GM19240 (cell line): ENCODE measurements around the gene SAMHD1.
"Not testable (repeated sequence)": the region's sequence is repeated elsewhere in the genome, so short reads cannot be mapped to it uniquely, and the experiment has no call there.

Experiments used
- DNase-seq: peaks from one replicate; pipeline ENCODE4 v3.0.0; 2011; ENCODE audit warnings: low spot score; ENCODE audit not compliant: insufficient read length

The SAMHD1 gene

DNA sequence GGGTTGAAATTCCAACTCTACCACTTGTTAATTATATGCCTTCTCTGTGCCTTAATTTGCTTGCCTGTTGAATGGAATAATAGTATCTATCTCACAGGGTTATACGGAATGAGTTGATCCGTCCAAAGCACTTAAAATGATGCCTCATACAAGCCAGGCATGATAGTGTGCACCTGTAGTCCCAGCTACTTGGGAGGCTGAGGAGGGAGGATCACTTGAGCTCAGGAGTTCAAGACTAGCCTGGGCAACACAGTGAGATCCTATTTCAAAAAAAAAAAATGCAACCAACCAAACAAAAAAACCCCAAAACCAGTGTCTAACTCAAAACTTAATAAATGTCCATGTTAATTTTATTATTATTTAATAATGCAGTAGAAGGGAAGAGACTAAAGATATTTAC, 35.3 kb downstream of the SAMHD1 start:
- DNase-seq, result no peak

DNA sequence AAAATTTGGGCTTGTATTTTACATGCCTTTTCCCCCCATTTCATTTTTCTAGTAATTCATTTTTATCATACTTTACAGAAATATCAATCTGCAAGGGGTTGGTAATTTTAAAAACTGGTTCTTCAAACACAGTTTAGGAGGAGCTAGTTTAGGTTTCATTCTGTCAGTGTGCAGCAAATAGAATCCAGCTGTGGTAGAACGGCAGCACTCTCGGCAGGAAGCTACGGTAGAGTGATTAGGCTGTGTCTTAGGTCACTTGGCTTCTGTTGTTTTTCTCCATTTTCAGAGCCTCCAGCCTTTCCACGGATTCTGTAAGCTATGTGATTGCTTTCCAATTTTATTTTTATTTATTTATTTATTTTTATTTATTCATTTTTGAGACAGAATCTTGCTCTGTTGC, 42.9 kb downstream of the SAMHD1 start:
- DNase-seq, result no peak

DNA sequence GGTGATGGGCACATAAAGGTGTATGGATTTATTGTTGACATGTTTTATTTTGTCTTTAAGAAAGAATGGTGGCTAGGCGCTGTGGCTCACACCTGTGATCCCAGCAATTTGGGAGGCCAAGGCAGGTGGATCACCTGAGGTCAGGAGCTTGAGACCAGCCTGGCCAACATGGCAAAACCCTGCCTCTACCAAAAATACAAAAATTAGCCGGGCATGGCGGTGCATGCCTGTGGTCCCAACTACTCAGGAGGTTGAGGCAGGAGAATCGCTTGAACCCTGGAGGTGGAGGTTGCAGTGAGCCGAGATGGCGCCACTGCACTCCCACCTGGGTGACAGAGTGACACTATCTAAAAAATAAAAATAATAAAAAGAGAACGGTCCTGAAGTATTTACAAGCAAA, 45.4 kb downstream of the SAMHD1 start:
- not testable (repeated sequence) for DNase-seq

DNA sequence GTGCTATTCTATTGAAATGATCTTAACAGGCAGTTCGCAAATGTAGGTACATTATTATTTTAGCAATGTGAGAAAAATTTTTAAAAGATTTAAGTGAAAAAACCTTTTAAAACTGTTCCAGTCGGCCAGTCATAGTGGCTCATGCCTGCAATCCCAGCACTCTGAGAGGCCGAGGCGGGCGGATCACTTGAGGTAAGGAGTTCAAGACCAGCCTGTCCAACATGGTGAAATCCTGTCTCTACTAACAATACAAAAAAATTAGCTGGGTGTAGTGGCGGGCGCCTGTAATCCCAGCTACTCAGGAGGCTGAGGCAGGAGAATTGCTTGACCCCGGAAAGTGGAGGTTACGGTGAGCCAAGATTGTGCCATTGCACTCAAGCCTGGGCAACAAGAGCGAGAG, 45.9 kb downstream of the SAMHD1 start:
- DNase-seq, result not testable (repeated sequence)

DNA sequence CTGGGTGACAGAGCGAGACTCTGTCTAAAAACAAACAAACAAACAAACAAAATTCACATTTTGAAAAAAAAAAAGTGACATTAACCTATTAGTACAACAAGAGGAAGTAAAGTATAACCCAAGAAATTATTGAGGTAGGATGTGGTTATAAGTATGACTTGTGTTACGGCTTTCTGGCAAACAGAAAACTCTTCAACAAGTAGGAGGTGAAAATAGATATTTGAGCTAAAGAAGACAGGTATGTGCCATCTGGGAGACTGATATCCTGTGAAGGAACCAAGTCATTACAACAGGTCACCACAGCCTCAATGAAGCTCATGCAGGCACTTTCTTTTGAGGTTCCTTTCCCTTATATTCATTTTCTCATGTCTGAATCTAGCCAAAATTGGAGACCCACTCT, 46.8 kb downstream of the SAMHD1 start:
- DNase-seq, result no peak

DNA sequence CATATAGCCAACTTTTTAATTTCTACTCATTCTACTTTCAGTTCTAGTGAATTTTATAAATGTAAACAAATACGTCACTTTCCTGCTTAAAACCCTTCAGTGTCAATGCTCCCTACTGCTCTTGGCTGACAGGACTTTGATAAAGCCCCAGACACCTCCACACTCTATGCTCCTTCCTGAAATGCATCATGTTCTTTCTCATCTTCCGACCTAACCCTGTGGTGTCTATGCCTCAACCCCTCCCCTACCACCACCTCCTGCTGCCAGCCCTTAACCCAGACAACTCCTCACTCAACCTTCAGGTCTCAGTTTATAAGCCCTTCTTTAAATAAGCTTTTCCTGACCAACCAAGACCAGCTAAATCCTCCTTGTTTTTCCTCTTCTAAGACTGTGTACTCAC, 56.5 kb downstream of the SAMHD1 start:
- DNase-seq, result no peak

DNA sequence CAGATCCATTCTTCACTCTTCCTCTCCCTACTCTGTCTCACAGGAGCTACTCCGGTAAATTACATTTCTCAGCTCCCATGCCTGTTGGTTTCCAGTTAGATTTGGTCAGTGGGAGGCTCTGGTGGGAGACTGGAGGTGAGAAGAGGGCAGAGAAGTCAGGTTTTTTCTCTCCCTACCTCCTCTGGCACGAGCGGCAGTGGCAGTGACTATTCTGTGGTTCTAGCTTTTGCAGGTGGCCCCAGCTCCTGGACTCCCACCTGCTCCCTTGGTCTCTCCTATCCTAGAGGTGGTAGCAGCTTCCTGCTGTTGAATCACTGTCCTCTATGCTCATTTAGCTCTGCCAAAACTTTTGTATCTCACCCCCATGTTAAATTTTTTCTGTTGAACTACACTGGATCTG, 57.7 kb downstream of the SAMHD1 start:
- no peak for DNase-seq

DNA sequence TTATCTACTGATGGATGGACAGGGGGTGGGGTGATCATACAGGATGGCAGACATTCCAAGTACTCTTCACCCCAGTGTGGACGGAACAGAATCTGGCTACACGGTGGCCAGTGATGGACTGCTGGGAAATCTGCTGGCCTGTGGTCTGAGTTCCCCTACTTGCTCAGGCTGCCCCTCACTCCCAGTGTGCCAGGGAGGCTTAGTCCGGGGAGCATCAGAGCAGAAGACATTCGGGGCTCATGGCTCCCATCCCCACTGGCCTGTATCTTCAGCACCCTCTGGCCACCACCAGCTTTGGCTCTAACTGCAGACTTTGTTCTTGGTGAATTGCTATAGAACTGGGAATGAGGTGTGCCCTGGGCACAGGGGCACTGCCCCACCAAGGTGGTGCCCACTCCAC, 60.3 kb downstream of the SAMHD1 start:
- no peak for DNase-seq

DNA sequence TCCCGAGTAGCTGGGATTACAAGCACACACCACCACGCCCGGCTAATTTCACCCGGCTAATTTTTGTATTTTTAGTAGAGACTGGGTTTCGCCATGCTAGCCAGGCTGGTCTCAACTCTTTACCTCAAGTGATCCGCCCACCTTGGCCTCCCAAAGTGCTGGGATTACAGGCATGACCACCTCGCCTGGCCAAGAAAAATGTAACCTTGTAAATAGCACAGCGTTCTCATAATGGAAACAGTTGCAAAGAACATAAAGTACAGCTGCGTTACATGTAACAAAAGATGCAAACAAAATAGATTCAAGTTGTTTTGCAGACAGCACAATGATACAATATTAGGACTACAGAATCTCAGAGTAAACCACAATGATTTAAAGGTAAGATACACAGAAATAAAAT, 60.9 kb downstream of the SAMHD1 start:
- DNase-seq, result no peak

DNA sequence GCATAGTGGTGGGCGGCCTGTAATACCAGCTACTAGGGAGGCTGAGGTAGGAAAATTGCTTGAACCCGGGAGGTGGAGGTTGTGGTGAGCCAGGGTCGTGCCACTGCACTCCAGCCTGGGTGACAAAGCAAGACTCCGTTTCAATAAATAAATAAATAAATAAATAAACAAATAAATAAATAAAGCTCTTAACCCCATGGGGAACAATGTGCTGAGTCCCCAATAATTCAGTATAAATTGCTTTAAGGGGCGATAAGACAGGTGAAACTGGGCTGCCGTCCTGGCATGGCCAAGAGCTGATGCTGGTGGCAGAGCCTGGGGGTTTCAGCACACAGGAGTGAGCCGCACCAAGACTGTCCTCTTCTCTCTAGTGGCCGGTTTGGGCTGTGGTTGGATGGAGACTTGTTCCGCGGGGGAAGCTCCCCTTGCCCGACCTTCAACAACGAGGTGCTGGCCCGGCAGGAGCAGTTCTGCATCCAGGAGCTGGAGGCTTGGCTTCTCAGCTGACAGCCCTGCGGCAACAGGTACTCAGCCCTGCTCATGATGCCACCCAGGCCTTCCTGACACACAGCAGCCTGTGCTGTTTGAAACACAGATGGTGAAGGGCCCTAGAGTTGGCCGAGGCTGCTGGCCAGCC, 62.5 kb downstream of the SAMHD1 start:
- DNase-seq, result no peak

DNA sequence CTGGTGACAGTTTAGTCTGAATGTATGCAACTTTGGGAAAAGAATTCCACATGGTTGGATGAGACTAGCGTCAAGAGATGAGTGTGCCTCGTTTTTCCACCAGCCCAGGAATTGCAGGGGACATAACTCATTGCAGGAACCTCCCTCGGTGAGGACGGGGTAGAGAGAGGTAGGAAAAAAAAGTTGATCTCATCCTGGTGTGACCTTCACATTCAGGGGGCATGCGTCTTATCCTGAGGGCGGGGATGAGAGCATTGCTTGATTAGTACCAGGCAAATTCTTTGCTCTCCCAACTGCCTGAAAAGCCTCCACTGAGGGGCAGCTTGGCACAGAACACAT, 63.8 kb downstream of the SAMHD1 start:
- DNase-seq, result no peak

DNA sequence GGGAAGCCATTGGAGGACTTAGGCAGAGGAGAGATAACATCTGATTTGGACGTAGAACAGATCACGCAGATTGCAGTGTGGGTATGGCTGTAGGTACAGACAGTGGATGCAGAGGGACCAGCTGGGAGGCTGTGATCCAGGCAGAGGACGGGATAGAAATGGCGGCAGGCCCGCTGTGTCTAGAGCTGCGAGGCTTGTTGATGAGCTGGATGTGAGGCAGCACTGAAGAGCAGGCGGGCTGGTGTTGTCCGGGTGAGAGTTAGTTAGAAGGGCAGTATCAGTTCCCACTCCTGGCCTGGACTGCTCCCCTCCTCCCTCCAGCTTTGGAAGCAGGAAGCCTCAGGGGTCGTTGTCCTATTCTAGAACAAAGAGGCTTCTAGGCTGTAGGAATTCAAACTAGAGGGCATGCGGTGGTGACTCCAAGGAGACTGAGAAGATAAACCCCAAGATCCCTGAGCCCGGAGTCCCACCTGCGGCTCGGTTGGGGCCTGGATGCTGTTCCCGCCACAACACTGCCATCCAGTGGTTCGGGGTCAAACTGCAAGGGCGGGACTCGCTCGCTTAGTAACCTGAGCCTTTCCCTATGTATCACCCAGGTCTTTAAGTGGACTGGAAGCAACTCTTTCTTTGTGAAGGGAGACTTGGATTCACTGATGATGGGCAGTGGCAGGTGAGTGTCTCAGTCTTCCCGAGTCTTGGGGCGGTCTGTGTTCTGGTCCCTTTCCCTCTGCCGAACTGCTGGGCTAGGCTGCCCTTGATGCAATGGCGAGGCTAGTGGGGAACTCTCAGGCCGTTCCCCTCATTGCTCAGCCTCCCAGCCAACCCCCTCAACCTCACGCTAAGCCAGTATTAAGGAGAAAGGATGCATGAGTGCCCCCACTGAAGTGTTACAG, 64.4 kb downstream of the SAMHD1 start:
- DNase-seq, result peak; percentile 86

DNA sequence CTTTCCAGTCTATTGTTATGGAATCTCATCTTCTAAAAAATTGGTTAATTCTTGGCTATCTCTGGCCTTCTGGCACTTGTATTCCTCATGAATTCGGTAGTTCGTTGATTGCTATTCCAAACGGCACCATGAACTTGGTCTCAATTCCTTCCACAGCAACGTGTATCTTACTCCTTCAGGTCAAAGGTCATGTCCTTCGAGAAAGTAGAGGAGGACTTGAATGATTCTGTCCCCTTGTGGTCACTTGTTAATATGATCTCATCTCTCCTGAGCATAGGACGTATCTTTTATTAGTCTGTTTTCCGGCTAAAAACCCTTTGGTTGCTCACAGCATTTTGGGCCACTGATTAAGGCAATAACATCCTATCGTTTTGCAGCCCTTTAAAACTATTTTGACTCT, 66.2 kb downstream of the SAMHD1 start:
- DNase-seq, result no peak

DNA sequence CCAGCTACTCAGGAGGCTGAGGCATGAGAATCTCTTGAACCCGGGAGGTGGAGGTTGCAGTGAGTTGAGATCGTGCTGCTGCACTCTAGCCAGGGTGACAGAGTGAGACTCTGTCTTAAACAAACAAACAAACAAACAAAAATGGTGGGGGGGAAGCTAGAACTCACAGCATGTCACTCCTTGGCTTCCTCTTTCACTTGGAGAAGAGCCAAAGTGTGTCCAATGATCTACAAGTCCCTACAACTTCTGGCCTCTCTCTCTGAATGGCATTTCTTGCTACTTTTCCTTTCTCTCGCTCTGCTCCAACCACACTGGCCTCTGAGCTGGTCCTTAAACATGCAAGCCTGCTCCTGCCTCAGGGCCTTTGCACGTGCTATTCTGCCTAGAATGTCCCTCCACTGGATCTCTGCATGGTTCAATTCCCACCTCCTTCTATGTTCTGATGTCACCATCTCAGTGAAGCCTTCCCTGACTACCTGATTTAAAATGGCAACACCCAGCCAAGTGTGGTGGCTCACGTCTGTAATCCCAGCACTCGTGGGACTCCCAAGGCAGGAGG, 67.5 kb downstream of the SAMHD1 start:
- DNase-seq, result no peak

DNA sequence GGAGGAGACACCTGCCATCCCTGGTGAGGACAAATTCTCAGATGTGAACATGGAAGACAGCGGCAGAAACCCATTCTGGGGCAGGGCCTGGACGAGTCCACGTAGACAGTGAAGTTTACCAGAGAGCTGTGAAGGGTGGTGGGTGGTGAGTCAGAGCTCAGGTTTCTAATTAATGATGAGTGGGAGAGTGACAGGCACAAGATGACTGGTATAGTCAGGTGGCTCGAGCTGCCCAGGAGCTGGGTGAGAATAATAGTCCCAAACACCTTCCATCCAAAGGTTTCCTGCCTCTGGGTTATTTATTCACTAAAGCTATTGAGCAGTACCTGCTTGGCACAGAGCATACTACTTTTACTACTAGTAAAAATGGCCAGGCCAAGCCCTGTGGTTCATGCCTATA, 69.6 kb downstream of the SAMHD1 start:
- DNase-seq, result no peak

DNA sequence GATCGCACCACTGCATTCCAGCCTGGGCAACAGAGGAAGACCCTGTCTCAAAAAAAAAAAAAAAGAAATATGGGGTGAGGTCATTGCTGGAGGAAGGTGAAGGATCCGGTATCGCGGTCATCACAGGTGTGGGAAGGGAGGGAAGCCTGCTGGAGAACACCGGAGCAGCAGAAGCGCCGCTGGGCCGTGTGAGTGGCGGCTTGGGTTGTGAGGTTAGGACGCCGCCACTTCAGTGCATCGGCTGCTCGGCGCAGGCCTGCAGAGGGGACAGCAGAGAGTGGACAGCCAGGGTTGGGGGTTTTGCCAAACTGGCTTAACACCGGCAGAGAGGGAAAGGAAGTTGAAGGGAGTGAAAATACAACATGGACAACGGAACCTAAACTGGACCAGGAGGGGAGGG, 70.2 kb downstream of the SAMHD1 start:
- no peak for DNase-seq

DNA sequence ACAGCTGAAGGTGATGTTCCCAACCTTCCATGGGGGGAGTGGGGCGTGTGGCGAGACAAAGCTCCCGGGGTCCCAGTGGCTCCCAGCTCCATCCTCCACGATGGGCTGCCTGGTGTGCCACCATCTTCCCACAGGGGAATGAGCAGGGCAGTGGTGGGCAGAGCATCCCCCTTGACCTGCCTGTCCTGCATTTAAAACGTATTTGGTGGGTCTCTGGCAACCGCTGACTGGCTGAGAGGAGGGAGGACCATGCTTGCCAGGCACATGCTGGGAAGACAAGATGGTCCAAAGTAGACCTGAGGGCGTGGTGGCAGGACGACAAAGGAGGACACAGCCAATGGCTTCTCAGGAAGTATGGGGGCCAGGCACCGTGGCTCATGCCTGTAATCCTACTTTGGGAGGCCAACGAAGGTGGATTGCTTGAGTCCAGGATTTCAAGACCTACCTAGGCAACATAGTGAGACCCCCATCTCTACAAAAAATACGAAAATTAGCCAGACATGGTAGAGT, 70.7 kb downstream of the SAMHD1 start:
- DNase-seq, result no peak

DNA sequence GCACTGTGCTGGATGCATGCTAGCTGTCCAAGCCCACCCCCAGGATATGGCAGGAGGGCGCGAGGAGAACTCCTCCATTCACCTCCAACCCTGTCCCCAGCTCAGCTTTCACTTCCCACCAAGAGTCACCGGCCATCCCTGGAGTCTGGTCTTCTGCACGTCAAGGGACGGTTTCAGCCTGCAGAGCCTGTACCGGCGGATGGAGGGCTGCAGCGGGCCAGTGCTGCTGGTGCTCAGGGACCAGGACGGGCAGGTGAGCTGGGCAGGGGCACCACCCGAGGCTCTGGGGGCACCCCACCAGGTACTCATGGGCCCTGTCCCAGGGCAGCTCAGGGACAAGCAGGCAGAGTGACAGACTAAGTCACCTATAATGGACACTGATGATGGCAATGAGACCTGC, 72.6 kb downstream of the SAMHD1 start:
- no peak for DNase-seq

DNA sequence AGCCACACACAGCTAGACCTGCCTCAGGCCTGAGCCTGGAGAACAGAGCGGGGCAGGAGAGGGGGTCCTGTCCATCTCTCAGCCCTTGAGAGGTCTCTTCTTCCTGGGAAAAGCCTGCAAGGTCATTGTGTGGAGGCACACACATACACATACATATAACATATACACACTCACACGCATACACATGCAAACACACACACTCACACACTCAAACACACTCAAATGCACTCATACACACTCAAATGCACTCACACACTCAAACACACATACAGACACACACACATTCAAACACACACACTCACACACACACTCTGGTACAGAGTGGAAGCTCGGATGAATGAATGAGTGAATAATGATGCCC, 75.1 kb downstream of the SAMHD1 start:
- DNase-seq, result no peak

DNA sequence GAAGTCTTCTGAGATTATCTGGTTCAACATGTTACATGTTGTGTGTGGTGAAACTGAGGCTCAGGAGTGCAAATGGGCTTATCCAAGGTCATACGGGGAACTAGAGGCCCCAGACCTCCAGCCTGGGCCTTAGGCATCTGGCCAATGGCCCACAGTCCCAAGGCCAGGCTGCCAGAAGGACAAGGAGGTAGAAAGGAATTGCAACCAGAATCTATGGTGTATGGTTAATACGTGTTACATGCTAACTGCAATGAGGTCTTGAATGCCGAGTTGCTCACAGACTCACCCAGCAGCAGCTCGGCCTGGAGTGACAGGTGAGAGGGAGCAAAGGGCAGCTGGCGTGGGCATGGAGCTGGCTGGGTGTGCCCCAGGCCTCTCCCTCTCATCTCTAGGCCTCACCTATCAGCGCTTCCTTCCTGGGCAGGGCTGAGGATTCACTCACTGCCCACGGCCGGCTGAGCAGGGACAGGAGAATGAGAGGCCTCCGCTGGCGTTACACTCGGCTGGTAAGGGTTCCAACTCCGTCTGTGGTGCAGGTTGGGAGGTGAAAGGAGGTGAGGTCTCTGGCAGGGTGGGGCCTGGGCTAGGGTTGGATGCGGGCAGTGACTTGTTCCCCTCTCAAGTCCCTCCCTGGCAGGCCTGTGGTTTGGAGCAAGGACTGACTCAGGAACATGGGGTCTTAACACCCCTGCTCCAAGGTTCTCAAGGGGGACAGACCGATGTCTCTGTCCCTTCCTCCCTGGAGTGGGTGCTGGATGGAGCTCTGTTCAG, 75.6 kb downstream of the SAMHD1 start, which contains the start of gene TLDC2:
Gene TLDC2 (plus strand): TSS at position 437 of the 771 bp plus-strand sequence. CDS start 37 bp downstream, at position 474.
- DNase-seq, result no peak

DNA sequence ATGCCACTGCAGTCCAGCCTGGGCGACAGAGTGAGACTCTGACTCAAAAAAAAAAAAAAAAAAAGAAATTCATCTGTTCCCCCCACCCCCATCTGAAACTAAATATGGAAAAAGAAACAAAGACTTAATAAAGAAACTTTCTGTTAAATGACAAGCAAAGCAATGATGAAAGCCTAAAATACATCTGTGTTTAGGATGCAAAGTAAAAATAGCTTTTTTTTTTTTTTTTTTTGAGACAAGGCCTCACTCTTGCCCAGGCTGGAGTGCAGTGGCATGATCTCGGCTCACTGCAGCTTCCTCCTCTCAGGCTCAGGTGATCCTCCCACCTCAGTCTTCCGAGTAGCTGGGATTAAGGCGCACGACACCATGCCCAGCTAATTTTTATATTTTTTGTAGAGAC, 76.4 kb downstream of the SAMHD1 start:
- not testable (repeated sequence) for DNase-seq
